ENCODE measurements around the gene GPAT3. TPM values are rescaled to one million over a fixed set of nuclear protein-coding genes. Genes with fewer than 3 reads are reported as not detected.
A peak's percentile ranks its signal among the peaks of the same experiment; 100 is the strongest.

Gene GPAT3
- total RNA-seq, 1 donor from 2014 or later, result 16.0 TPM

DNA sequence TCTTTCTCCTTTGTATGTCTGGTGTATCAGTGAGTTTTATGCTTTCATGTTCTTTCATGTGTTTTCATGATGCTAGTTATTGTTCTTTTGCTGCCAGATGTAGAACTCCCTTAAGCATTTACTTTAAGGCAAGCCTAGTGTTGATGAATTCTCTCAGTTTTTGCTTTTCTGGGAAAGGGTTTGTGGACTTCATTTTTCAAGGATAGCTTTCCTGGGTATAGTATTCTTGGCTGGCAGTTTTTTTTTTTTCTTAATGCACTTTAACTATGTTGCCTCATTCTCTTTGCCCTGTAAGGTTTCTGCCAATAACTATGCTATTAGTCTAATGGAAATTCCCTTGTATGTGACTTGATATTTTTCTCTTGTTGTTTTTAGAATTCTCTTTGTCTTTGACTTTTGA is 77.1 kb downstream of the GPAT3 start:
- H3K27me3 Mint-ChIP-seq (ENCODE audit: unreplicated experiment), result no peaks in the 10 kb centered on the region
- H3K36me3 Mint-ChIP-seq (ENCODE audit: low read depth, unreplicated experiment), result peaks cover 4% of the 10 kb centered on the region
- no peaks in the 10 kb centered on the region for H3K9me3 Mint-ChIP-seq (ENCODE audit: unreplicated experiment)
- TF ChIP-seq, protein P1, sequence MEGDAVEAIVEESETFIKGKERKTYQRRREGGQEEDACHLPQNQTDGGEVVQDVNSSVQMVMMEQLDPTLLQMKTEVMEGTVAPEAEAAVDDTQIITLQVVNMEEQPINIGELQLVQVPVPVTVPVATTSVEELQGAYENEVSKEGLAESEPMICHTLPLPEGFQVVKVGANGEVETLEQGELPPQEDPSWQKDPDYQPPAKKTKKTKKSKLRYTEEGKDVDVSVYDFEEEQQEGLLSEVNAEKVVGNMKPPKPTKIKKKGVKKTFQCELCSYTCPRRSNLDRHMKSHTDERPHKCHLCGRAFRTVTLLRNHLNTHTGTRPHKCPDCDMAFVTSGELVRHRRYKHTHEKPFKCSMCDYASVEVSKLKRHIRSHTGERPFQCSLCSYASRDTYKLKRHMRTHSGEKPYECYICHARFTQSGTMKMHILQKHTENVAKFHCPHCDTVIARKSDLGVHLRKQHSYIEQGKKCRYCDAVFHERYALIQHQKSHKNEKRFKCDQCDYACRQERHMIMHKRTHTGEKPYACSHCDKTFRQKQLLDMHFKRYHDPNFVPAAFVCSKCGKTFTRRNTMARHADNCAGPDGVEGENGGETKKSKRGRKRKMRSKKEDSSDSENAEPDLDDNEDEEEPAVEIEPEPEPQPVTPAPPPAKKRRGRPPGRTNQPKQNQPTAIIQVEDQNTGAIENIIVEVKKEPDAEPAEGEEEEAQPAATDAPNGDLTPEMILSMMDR (IDR thresholded peaks at IDR 0.05; ENCODE audit: unreplicated experiment), result no peak
- H3K27ac Mint-ChIP-seq (ENCODE audit: unreplicated experiment), result no peak overlapping the region
- no peak overlapping the region for H3K4me3 Mint-ChIP-seq (ENCODE audit: unreplicated experiment)
- no peak for DNase-seq (ENCODE audit: low spot score)
- peaks cover 7% of the 10 kb centered on the region for H3K4me1 Mint-ChIP-seq (ENCODE audit: unreplicated experiment)

DNA sequence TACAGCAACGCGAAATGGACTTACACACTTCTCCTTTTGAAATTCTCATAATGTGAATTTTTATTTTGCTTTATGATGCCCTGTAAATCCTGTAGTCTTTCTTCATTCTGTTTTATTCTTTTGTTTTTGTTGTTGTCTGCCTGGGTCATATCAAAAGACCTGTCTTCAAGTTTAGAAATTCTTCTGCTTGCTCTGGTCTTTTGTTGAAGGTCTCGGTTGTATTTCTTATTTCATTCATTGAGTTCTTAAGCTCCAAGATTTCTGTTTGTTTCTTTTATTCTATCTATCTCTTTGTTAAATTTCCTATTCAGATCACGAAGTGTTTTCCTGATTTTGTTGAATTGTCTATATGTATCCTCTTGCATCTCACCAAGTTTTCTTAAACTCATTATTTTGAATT is 78.1 kb downstream of the GPAT3 start:
- no peak overlapping the region for H3K4me3 Mint-ChIP-seq (ENCODE audit: unreplicated experiment)
- TF ChIP-seq, protein P1 (IDR thresholded peaks at IDR 0.05; ENCODE audit: unreplicated experiment), result no peak
- H3K27me3 Mint-ChIP-seq (ENCODE audit: unreplicated experiment), result peaks cover 1% of the 10 kb centered on the region
- peaks cover 15% of the 10 kb centered on the region for H3K4me1 Mint-ChIP-seq (ENCODE audit: unreplicated experiment)
- H3K27ac Mint-ChIP-seq (ENCODE audit: unreplicated experiment), result no peak overlapping the region
- H3K9me3 Mint-ChIP-seq (ENCODE audit: unreplicated experiment), result no peaks in the 10 kb centered on the region
- no peak for DNase-seq (ENCODE audit: low spot score)
- peaks cover 4% of the 10 kb centered on the region for H3K36me3 Mint-ChIP-seq (ENCODE audit: low read depth, unreplicated experiment)

DNA sequence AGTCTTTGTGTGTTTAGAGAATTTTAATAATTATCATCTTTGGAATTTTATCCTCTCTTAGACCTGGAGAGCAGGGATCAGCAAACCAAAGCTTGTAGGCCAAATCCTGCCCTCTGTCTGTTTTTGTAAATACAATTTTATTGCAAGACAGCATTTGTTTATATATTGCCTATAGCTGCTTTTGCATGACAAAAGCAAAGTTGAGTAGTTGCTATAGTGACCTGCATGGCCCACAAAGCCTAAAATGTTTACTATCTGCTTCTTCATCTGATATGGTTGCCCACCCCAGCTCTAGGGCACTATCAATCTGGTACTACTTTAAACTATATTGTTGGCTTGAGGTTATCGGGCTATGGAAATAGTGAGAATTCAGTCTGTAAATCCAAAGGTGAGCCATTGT is 80.3 kb downstream of the GPAT3 start:
- TF ChIP-seq, protein P1 (IDR thresholded peaks at IDR 0.05; ENCODE audit: unreplicated experiment), result no peak
- Mint-ChIP-seq H3K27me3 (ENCODE audit: unreplicated experiment) (peaks cover 3% of the 10 kb centered on the region), H3K36me3 (ENCODE audit: low read depth, unreplicated experiment) (peaks cover 13% of the 10 kb centered on the region), H3K4me3 (ENCODE audit: unreplicated experiment) (no peak overlapping the region), H3K4me1 (ENCODE audit: unreplicated experiment) (peaks cover 29% of the 10 kb centered on the region), H3K27ac (ENCODE audit: unreplicated experiment) (no peak overlapping the region), H3K9me3 (ENCODE audit: unreplicated experiment) (no peaks in the 10 kb centered on the region)
- DNase-seq (ENCODE audit: low spot score), result no peak

DNA sequence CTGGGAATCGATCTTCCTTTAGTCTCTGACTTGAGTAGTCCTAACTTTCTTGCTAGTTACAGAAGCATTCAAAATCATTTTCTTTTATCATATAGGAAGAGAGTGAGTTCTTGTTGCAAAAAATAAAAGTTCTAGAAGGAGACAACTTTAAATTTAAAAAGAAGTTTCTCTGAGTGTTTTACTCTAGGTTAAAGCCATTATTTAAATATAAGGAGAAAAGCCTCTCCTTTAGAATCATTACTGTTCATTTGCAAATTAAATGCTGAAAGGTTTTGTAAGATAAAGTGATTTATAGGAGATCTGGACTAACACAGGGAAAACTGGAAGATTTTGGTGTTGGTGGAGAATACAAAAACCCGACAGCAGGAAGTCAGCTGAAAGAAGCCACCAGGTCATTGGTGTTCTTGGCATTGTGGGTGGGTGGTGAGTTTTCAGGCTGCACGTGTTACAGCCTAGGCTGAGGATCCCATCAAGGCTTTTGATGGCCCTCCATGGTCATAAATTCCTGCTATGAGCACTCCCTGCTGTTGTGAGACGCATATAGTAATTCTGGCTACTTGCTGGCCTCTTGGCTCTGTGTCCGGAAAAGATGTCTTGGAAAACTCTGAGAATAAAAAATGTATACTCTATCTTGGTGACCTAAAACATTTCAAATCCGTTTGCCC is 81.6 kb downstream of the GPAT3 start:
- peaks cover 21% of the 10 kb centered on the region for H3K36me3 Mint-ChIP-seq (ENCODE audit: low read depth, unreplicated experiment)
- peaks cover 7% of the 10 kb centered on the region for H3K9me3 Mint-ChIP-seq (ENCODE audit: unreplicated experiment)
- H3K4me1 Mint-ChIP-seq (ENCODE audit: unreplicated experiment), result peaks cover 29% of the 10 kb centered on the region
- H3K4me3 Mint-ChIP-seq (ENCODE audit: unreplicated experiment), result no peak overlapping the region
- H3K27ac Mint-ChIP-seq (ENCODE audit: unreplicated experiment), result no peak overlapping the region
- no peak for DNase-seq (ENCODE audit: low spot score)
- peaks cover 4% of the 10 kb centered on the region for H3K27me3 Mint-ChIP-seq (ENCODE audit: unreplicated experiment)
- TF ChIP-seq, protein P1 (IDR thresholded peaks at IDR 0.05; ENCODE audit: unreplicated experiment), result no peak

DNA sequence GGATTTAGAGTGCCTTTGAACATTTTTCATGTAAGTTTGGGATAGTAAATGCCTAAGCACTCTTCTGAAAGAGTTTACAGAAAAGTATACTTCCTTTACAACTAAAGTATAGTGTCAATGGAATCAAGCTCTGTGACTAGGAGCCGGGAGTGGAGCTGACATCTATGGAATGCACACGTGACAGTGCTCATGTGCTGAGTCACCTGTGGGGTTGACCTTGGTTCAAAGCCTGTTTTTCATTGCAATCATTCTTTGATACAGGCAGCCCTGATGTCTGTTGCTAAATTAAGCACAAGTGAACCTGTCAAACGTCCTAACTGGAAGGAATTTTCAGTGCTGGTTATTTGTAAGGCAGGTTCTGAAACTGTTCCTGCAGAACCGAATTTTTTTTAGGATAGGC is 82.5 kb downstream of the GPAT3 start:
- Mint-ChIP-seq H3K4me1 (ENCODE audit: unreplicated experiment) (peaks cover 29% of the 10 kb centered on the region), H3K27me3 (ENCODE audit: unreplicated experiment) (peaks cover 4% of the 10 kb centered on the region), H3K36me3 (ENCODE audit: low read depth, unreplicated experiment) (peaks cover 22% of the 10 kb centered on the region), H3K27ac (ENCODE audit: unreplicated experiment) (peak overlapping the region; percentile 43), H3K9me3 (ENCODE audit: unreplicated experiment) (peaks cover 8% of the 10 kb centered on the region), H3K4me3 (ENCODE audit: unreplicated experiment) (no peak overlapping the region)
- TF ChIP-seq, protein P1 (IDR thresholded peaks at IDR 0.05; ENCODE audit: unreplicated experiment), result no peak
- DNase-seq (ENCODE audit: low spot score), result no peak

Measured in endothelial cell (in vitro differentiated cells).